Activated effector memory CD4-positive, alpha-beta T cell treated with Interleukin-2 at 50 U/mL for 16 hours (primary cell): ENCODE results near the gene PIK3R2.

Experiments used
- DNase-seq: peaks from one replicate; pipeline ENCODE4 v3.0.0-alpha.2; 2020

The PIK3R2 gene

GRCh38 chr19:18174983-18175382, 22.0 kb downstream of the PIK3R2 start:
- DNase-seq, result no peak

- no peak for DNase-seq
Measured at GRCh38 chr19:18176367-18177310, 23.7 kb downstream of the PIK3R2 start.

- DNase-seq, result no peak
Measured at GRCh38 chr19:18179957-18180356, 27.0 kb downstream of the PIK3R2 start.

GRCh38 chr19:18183529-18183928, 30.6 kb downstream of the PIK3R2 start:
- no peak for DNase-seq

GRCh38 chr19:18185538-18185937, 32.6 kb downstream of the PIK3R2 start:
- no peak for DNase-seq

- DNase-seq, result no peak
Measured at GRCh38 chr19:18190278-18190677, 37.3 kb downstream of the PIK3R2 start.

GRCh38 chr19:18191640-18192062, 38.7 kb downstream of the PIK3R2 start:
- no peak for DNase-seq

- DNase-seq, result peak; percentile 97
Measured at GRCh38 chr19:18192673-18193387, 39.9 kb downstream of the PIK3R2 start, which contains the start of gene MPV17L2. MPV17L2 (plus strand) TSS chr19:18193218; CDS start chr19:18193282, 64 bp downstream.

- no peak for DNase-seq
Measured at GRCh38 chr19:18193388-18194180, 40.6 kb downstream of the PIK3R2 start.

- DNase-seq, result no peak
Measured at GRCh38 chr19:18194181-18194530, 41.2 kb downstream of the PIK3R2 start.

GRCh38 chr19:18194554-18195238, 41.7 kb downstream of the PIK3R2 start:
- DNase-seq, result no peak

GRCh38 chr19:18196511-18196845, 43.5 kb downstream of the PIK3R2 start:
- no peak for DNase-seq

GRCh38 chr19:18197306-18197705, 44.3 kb downstream of the PIK3R2 start:
- no peak for DNase-seq

GRCh38 chr19:18197941-18198340, 45.0 kb downstream of the PIK3R2 start:
- no peak for DNase-seq

GRCh38 chr19:18198374-18198773, 45.4 kb downstream of the PIK3R2 start:
- DNase-seq, result no peak

GRCh38 chr19:18202397-18202777, 49.4 kb downstream of the PIK3R2 start:
- no peak for DNase-seq

GRCh38 chr19:18202778-18203407, 49.9 kb downstream of the PIK3R2 start:
- DNase-seq, result no peak

- no peak for DNase-seq
Measured at GRCh38 chr19:18203408-18203862, 50.5 kb downstream of the PIK3R2 start.

GRCh38 chr19:18203863-18204393, 51.0 kb downstream of the PIK3R2 start, which contains the start of gene RAB3A:
RAB3A (minus strand) TSS chr19:18204042; CDS start chr19:18202740, 1,302 bp downstream.
- DNase-seq, result peak; percentile 99

- DNase-seq, result no peak
Measured at GRCh38 chr19:18204394-18205199, 51.6 kb downstream of the PIK3R2 start.
